Stimulated activated naive CD8-positive, alpha-beta T cell treated with anti-CD3 and anti-CD28 coated beads, Interleukin-15, Interleukin-2, amounts not matched to agents 100 U/mL and 50 U/mL, for 24 hours (primary cell): ENCODE measurements around the gene ADAM33.

ENCODE experiments used
- ATAC-seq: fragments of 150-1000 bp; cut with Tn5 transposase; one replicate; pipeline ENCODE4 v1.10.0; 2021
- DNase-seq: peaks from one replicate; pipeline ENCODE4 v3.0.0; 2021

The ADAM33 gene

DNA sequence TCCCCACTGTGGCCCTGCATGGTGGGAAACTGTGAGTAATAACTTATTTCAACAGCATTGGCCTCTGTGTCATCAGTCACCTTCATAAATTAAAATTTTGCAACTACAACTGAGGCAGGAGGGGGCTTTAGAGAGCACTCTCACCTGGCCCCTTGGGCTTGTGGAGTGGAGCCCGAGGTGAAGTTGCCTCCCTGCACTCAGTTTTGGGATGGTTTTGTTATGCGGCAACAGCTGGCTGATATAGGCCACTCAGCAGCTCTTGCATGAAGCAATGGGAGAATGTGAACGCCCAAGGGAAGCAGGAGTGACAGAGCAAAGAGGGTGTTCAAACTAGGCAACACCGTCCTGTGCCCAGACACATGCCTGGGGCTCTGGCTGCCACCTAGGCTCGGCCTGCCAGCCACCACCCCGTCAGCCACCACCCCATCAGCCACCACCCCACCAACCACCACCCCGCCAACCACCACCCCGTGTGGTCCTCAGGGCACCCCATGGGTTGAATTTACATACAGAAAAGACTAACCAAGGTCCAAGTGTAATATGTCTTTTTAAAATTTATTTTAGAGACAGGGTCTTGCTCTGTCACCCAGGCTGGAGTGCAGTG is 14.3 kb downstream of the ADAM33 start:
- ATAC-seq (peak; percentile 12), DNase-seq (no peak)

DNA sequence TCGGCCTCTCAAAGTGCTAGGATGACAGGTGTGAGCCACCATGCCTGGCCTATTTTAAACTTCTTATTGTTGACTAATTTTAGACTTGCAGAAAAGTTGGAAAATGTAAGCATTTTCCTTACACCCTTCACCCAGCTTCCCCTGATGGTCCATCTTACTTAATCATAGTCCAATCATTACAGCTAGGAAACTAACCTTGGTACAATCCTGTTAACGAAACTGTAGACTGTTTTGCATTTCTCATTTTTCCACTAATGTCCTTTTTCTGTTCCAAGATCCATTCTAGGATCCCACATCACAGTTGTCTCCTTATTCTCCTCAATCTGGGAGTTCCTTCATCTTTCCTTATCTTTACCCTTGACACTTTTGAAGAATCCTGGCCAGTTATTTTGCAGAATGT is 18.0 kb downstream of the ADAM33 start:
- DNase-seq (no peak), ATAC-seq (no peak)

DNA sequence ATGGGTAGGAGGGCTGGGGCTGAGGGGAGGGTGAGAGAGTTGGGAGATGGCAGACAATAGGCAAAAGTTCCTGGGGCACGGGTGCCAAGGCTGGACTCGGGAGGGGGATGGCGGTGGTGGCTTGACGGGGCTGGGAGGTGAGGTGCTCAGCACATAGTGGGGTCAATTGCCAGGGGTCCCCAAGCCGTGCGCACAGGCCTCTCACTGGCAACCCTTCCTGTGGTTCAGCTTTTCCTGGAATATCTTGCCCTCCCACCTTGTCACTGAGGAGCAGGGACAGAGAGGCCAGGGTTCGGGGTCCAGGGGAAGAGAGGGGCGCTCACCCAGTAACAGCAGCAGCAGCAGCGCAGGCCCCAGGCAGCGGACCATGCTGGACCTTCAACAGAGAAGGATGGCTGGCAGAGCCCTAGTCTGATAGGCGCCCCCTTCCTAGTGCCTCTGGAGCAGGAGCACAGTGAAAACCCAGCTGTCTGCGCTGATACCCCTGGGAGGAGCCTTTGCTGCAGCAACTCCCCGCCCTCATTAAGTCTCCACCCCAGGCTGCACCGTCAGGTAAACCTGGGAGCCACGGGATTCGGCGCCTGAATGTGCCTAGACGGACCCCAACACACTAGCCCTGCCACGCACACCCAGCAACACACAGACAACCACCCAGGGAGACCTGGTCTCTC is 18.6 kb downstream of the ADAM33 start, which contains the start of gene GFRA4:
TSS of gene GFRA4 (minus strand) at position 369 of the 671 bp plus-strand sequence. CDS start at position 369, 0 bp downstream.
- ATAC-seq (no peak), DNase-seq (no peak)

DNA sequence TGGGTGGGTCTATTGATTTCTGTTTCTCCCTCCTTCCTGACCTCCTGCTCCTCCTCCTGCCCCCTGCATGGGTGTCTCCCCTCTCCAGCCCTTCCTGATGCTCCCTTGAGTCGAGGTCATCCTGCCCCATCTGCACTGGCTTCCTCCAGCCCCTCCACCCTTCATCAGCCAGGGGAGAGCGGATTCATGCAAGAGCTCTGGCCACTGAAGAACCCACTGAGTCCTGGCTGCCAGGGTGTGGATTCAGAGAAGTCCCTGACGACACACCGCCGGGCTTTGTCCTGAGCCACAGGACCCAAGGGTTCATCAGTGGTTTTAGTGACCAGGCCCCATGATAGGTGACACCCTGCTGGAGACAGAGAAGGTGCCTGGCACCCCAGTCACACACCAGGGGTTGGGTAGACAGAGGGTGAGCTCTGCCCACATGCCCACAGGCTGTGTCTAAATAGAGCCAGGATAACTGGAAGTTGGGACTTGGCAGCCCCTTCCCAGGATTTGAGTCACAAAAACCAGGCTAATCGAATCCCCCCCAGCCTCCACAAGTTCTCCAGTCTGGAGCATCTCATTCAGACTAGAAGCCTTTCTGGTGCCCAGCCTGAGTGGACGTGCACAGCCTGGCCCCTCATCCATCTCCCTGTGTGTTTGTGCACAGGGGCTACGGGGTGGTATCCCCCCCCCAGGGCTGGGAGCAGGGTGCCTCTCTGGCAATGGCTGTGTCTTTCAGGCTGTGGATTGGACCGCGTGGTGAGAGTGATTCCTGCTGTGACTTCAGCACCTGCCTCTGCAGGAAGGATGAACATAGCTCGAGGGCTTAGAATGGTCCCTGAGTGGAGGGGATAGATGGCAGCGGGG is 19.8 kb downstream of the ADAM33 start:
- ATAC-seq, result no peak

DNA sequence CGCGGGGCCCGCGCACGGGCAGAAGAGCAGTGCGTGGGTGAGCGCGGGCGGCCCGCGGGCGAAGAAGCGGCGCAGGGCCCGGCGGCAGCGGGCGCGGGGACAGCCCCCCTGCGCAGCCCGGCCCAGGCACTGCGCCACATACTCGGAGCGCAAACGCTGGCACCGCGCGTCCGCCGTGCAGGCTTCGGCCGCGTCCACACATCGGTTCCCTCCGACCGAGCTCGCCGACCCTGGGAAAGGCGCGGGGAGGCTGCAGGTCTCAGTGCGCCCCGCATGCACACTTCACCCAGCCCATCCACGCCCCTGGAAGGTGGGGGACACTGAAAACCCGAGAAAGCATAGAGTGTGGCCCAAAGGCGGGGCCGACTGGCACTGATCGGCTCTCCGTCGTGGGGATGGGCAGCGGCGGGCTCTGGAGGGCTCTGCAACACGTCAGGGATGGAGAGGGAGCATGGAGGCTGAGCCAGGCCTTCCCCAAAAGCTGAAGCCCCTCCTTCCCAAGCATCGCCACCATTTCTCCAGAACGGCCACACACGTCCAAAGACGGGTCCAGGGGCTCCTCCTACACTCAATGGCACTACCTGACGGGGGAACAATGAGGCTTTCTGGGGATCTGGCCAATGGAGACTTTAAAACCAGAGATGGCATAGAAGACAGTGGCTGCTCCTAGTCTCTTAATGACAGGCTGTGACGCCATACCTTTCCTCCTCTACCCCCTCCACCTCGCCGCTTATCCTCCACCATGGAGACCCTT is 20.6 kb downstream of the ADAM33 start:
- DNase-seq (no peak), ATAC-seq (no peak)

More for the DNA sequence above, 19.8 kb downstream of the ADAM33 start:
- no peak for DNase-seq

DNA sequence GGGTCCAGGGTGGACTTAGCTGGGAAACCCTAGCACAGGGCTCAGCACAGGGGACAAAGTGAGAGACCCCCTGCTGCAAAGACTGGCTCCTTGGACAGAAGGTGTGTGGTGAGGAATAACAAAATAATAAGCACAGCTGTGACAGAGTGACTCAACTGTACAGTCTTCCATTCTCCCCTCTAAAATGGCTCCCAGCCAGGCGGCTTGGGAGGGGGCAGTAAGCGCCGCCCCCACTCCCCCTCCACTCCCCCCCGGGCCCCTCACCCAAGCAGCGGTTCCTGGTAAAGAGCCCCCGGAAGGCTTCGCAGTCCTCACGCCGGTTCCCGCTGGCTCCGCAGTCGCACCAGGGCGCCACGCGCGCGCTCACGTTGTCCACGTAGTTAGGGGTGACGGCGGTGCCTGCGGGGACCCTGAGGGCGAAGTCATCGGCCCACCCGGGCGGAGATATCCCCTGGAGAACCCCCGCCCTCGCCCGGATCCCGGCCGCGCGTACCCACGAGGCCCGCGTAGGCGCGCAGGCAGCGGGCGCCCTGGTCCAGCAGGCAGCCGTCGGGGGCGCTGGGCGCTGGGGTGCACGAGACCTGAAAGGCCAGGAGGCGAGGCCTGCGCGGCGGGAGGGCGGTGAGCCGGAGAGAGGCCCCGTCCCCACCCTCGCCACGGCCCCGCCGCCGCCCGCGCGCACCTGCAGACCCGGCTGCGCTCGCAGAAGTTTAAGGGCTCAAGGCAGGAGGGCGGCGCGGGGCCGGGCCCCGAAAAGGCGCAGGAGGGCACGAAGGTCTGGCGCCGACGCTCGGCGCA is 21.3 kb downstream of the ADAM33 start:
- no peak for ATAC-seq
- no peak for DNase-seq

DNA sequence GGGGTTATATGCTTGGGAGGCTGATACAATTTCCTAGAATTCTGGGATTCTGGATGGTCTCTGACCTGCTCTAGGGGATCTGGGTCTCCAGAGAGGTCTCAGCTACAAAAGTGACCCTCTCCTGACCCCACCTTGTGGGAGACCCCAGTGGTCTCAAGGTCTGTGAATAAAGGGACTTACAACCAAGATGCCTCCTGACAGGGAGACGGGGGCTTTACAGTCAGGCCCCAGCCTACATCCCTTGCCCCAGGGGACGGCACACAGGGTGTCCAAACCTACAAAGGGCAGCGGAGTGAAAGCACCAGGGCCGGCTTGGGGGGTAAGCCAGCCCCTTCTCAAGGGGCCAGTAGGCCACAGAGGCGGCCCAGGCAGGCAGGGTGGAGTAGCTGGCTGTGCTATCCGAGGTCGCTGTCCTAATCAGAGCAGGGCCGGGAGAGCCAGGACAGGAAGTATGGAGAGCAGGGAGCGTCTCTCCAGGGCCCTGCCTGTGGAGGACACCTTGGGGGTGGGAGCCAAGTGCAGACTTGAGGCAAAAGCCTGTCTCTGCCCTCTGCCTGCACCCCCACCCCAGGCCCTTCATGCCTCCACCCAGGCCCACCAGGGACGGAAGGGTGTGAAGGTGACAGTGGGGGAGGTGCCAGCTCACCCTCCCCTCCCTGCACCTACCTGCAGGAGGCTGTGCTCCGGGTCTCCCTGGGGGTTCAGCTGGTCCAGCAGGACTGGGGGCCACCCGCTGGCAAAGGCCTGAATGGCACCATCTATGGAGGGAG is 22.1 kb downstream of the ADAM33 start:
- DNase-seq (no peak), ATAC-seq (no peak)

DNA sequence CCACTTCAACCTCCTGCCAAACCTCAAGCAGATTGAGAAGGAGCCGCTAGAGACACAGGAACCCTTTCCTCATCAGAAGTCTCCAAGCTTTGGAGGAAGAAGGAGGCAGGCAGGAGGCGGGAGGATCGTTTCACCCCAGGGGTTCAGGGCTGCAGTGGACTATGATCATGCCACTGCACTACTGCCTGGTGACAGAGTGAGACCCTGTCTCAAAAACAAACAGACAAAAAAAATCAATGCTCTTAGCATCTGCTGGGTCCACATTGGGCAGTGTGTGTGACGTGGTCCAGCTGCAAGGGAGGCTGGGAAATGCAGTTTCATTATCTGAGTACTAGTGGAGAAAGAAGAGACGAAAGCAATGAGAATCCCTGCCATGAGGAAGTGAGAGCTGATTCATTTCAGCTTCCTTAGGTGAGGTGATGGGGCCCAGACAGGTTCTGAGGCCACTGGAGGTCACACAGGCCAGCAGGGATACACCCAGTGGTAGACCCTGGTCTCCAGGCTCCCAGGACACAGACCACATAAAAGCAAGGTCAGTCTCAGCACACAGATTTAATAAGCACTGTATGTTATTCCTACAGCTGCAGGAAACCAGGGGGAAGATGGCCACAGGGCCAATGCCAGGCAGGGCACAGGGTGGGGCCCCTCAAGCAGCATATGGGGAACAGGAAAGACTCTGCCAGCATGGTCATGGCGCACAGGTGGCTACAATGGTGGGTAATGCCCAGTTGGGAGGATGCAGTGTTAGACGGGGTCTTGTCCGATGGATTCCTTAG is 22.9 kb downstream of the ADAM33 start:
- ATAC-seq (peak; percentile 15), DNase-seq (no peak)

DNA sequence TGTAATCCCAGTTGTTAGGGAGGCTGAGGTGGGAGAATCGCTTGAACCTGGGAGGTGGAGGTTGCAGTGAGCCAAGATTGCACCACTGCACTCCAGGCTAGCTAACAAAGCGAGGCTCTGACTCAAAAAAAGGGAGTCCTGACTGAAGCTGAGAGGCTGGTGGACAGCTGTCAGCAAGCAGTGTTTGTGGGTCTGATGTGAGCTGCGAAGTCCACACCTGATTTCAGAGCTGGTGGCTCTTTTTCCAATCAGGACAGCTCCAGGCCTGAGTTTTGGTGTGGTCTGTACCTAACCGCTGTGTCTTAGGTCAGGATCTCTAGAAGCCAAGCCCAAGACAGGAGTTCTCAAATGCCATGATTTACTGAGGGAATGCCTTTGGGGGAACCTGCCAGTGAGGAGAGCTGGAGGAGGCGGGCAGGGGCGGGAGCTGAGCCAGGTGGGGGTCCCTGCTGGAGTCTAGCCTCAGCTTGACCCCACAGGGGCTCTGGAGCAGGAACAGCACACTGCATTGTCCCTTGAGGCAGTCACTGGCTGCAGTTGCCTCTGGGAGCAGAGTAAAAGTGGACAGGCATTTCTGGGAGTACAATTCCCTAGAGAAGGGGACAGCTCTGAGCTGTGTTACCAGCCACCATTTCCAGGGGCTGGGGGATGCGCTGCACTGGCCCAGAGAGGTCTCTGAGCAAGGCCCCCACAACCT is 23.6 kb downstream of the ADAM33 start:
- no peak for ATAC-seq
- DNase-seq, result no peak

DNA sequence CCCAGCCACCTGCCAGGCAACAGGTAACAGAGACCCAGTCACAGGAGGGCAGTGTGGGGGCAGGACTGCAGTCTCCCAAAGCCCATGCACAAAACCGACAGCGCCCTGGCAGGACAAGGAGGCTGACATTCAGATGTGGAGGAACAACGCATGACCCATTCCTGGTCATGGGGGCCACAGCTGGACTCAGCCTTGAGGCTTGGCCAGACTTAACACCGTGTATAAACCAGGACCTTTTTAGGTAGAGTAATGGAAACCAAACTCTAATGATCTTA is 26.7 kb downstream of the ADAM33 start:
- ATAC-seq, result no peak

DNA sequence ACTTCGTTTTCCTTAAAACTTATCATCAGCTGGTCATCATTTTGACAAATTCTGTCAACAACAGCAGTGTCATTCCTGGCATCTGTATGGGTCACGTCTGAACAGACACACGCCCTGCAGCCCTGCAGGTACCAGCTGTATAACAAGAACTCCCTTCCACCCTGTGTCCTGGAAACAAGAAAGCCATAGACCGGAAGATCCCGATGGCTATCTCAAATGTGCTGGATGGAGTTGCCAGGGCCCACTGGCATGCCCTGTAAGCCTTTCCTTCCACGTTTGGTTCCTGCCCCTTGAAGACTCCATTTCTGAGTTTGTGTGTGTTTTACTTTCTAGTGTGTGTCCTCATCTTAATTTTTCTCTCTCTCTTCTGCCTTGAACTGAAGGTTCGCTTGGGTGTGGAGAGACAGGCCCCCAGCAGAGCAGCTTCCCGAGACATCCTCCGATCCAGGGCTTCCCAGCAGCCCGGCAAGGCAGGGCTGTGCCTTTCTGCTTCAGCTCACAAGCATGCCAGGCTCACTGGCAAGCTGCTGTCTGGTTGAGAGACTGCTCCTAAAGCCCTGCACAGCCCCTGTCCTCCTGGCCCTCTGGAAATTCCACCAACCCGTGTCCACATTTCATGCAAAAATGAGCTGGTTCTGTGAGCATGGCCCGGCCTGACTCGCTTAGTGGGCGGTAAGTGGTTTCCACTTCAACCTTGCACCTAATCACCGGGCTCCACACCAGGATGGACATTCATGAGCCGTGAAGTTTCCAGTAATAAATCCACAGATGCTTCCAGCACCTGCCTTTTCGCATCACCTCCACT is 27.3 kb downstream of the ADAM33 start:
- DNase-seq (no peak), ATAC-seq (no peak)

More for the DNA sequence above, 26.7 kb downstream of the ADAM33 start:
- DNase-seq, result no peak

DNA sequence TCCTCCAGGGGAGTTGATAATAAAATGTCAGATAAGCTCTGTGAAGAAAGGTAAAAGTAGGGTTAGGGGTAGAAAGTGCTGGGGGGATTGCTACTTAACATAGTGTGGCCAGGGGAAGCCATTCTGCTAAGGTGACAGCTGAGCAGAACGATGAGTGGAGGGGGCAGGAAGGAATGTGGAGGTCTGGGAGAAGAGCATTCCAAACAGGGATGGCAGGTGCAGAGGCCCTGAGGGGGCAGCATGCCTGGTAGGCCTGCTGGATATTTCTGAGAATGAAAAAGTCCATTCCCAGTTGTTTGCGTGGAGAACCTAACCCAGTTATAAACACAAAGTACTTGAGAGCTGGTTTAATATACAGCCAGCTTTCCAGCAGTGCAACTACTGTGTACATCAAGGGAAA is 27.9 kb downstream of the ADAM33 start:
- DNase-seq (no peak), ATAC-seq (no peak)

DNA sequence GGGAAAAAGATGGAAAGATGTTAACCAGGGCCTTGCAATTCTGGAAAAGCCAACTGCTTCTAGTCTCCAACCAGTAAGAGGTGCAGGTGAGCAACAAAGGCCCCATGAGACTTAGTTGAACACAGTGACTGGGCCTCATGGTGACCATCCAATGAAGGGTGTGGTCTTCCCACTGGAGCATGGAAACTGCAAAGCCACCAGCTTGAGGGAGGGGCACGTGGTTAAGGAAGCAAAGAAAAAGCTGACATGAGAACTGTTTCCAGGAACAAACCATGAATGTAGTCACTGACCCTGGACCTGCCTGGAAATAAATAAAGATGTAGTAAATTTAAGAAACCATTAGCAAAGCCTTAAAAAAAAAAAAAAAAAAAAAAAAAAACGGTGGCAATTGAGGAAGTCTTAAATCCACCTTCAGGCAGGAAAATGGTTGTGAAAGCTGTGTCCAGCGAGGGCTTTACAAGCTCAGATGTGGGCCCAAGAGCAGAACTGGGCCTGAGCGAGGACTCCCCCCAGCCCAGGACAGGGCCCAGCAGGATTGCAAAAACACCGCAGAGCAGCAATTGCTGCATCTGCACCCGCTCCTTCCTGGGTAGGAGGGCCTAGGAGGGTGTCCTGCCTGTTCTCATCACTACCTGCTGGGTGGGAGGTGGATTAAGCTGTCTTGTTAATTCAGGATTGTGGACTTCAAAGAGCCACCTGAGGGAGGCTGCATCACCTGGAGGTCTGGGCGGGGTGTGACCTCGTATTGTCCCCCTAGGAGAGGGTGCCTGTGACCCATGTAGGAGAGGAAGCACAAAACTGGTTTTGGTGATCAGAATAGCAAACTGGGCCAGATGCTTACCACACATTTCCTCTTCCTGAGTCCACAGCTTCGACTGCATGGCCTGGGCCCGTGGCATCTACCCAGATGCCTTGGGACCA is 28.9 kb downstream of the ADAM33 start:
- DNase-seq (no peak), ATAC-seq (no peak)

DNA sequence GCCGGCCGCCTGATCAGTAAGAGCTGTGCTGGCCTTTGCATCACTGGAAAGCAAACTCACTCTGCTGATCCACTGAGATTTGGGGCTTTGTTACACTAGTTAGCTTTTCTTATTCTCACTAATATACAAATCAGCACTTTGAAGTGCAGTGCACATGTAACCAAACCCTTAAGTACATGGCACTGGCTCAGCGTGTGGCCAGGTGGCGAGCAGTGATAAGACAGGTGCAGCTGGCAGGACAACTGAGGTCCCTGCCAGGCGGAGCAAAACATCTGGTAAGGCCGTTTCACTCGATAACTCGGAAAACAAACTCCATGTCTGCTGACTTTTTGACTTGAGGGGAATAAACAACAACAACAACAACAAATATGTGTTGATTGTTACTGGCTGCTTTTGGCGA is 29.6 kb downstream of the ADAM33 start:
- ATAC-seq (no peak), DNase-seq (no peak)

DNA sequence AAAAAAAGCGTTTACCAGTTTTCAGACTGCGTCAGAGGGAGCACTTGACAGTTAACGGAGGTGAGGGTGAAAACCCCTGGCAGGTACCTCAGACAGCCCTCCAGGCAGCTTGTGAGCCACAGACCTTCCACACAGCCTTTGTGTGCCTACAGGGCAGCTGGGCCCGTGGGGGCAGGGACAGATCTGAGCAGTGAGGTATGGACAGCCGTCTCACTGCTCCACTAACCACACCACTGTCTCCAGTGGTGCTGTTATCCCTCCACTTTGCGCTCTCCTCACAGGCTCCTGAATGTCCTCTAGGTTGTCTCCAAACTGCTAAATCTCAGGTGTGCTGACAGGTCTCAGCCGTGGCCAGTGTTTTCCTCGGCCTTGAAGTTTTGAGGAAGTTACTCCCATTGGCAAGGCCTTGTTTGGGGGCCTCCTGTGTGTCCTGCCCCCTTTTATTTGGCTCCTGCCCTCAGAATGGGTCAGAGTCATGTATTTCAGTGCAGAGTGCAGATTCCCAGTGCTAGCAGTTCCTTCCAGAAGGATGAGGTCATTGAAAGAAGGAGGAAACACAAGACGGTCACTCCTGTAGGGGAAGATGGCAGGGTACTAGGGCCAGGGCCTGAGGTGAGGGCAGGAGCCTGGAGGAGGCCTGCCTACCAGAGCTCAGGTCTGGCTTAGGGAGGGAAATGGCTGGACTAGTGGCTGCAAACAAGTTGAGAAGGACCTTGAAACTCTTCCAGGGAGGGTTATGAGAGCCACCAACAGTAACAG is 30.4 kb downstream of the ADAM33 start:
- ATAC-seq (no peak), DNase-seq (no peak)

DNA sequence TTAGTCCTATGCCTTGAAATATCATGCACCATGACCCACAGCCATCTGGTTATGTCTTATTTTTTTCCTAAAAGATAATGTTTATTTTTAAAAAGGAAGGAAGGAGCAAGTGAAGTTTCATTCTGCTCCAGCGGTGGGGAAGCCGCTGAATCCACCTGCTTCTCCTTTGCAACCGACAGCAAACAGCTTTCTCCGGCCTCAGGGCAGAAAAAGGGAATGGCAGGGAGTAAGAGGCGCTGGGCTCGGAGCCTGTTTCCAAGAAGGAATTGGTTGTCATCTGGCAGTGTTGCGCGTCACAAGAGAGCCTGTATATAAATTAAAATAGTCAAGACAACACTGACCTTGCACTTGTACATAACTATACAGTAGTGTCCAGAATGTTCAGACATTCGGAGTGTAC is 32.9 kb downstream of the ADAM33 start:
- DNase-seq, result no peak
- ATAC-seq, result no peak

DNA sequence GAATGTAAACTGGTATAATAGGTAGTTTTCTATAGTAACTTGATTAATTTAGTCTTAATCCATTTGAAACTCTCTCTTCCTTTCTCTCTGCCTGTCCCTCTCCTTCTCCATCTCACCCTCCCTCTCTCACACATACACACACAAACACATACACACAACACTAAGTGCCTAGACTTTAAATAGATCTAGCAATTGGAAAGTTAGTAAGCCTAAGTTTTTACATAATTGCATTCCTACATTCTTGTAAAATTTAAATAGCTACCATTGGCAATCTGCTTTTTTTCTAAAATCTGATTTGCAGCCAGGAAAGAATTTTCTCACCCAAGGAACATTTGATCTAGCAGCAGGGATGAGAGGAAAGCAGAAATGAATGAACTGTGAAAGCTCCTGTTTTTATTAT is 34.3 kb downstream of the ADAM33 start:
- no peak for ATAC-seq
- DNase-seq, result no peak
